Spleen (tissue), 11 donors: Measurements from ENCODE around the gene KTN1. TPM values are rescaled to one million over a fixed set of nuclear protein-coding genes. Genes with fewer than 3 reads are reported as not detected.

Source experiments
- DNase-seq: peaks from one replicate; pipeline ENCODE4 v3.0.0-alpha.2; 2020
- H3K27ac ChIP-seq, 8 donors: fragments of 200-600 bp; sonication (generic) in 7 of 8; 1 replicate in 4 of 8; 2 replicates in 4 of 8; pipeline versions ENCODE4 v1.5.0 to v1.8.0; 2016 to 2021; ENCODE audit warnings: inconsistent platforms in 4 of 8, mild to moderate bottlenecking in 4 of 8, moderate library complexity in 1 of 8
- H3K27me3 ChIP-seq, 7 donors: fragments of 200-600 bp; sonication (generic) in 6 of 7; replicated peaks in 1 of 7; 1 replicate in 4 of 7; 2 replicates in 3 of 7; pipeline versions ENCODE4 v1.5.0 to v1.8.0; 2016 to 2021; ENCODE audit warnings: inconsistent platforms in 3 of 7, mild to moderate bottlenecking in 1 of 7
- H3K36me3 ChIP-seq, 6 donors: fragments of 200-600 bp; sonication (generic) in 5 of 6; 1 replicate in 4 of 6; 2 replicates in 2 of 6; pipeline versions ENCODE4 v1.5.0 to v1.8.0; 2016 to 2021; ENCODE audit warnings: inconsistent platforms in 2 of 6
- H3K4me1 ChIP-seq, 6 donors: fragments of 200-600 bp; sonication (generic) in 5 of 6; 1 replicate in 3 of 6; 2 replicates in 3 of 6; pipeline versions ENCODE4 v1.5.0 to v1.8.0; 2016 to 2021; ENCODE audit warnings: inconsistent platforms in 3 of 6
- H3K4me3 ChIP-seq, 8 donors: fragments of 200-600 bp; sonication (generic) in 7 of 8; 1 replicate in 4 of 8; 2 replicates in 4 of 8; pipeline versions ENCODE4 v1.5.0 to v1.8.0; 2016 to 2021; ENCODE audit warnings: inconsistent platforms in 4 of 8, mild to moderate bottlenecking in 4 of 8, moderate library complexity in 2 of 8
- H3K9me3 ChIP-seq, 8 donors: fragments of 200-600 bp; sonication (generic) in 7 of 8; 1 replicate in 4 of 8; 2 replicates in 4 of 8; pipeline versions ENCODE4 v1.5.0 to v1.8.0; 2016 to 2021; ENCODE audit warnings: inconsistent platforms in 4 of 8
- CTCF ChIP-seq, 11 experiments: fragments of 200-600 bp in 7 of 11; fragments of 450-650 bp in 4 of 11; sonication (generic) in 4 of 11; IDR thresholded peaks in 8 of 11; conservative IDR thresholded peaks in 3 of 11; 1 replicate in 7 of 11; 2 replicates in 4 of 11; pipeline versions ENCODE4 v1.4.0 to v1.8.0; 2016 to 2021; ENCODE audit warnings: antibody characterized with exemption in 11 of 11, inconsistent platforms in 4 of 11, mild to moderate bottlenecking in 1 of 11
- POLR2A ChIP-seq, 3 donors: fragments of 450-650 bp; IDR thresholded peaks; one replicate each; pipeline ENCODE4 v1.5.1; 2017; ENCODE audit warnings: antibody characterized with exemption in 3 of 3, mild to moderate bottlenecking in 1 of 3
- POLR2AphosphoS5 ChIP-seq, 3 donors: sonication (generic); formaldehyde crosslinking; IDR thresholded peaks; one replicate each; pipeline ENCODE4 v1.5.1; 2017; ENCODE audit warnings: antibody characterized with exemption in 3 of 3
- WGBS, 5 donors: extraction: QIAGEN DNeasy Blood & Tissue Kit in 3 of 5; methylation state at CpG; one replicate each; pipeline versions ENCODE4 v1.1.5 to v1.1.7; 2013 to 2018; 5-methylcytosine and 5-hydroxymethylcytosine counted together
- intact Hi-C: fragments of 100-400 bp; cut with DNase I; formaldehyde crosslinking; loops from one replicate; pipeline ENCODE4 v1.15.0; 2023; ENCODE audit warnings: low total_unique reads
- polyA plus RNA-seq, 3 donors: library from polyadenylated mRNA; stranded (reverse); fragments of 200-250 nt; gene quantifications; one replicate each; pipeline ENCODE4 v1.2.1, GENCODE V29; 2013
- total RNA-seq, 7 donors: library from RNA; depleted of rRNA in 3 of 7; stranded (reverse); fragments of >200 nt in 3 of 7; fragmentation: NEBNext Ultra II Directional in 4 of 7; extraction: Animal tissue kit (Norgen Biotek cat#: 25700) in 4 of 7; gene quantifications; one replicate each; pipeline versions ENCODE4 v1.1.0 to v1.2.1, GENCODE V29; 2016 to 2021
- donor health status: healthy with polysubstance abuse.
- donor health status: DM: no; HTN: no; CAD: no; lungs with moderate emphysema.
- donor health status: DM: no; HTN: no; CAD: no.
- donor health status: Bipolar disorder and iron deficiency.
- donor health status: healthy.
- donor health status: DM: no; HTN: no; CAD: no.
- donor health status: DM: yes; HTN: yes; CAD: no.

Gene KTN1
- total and polyA plus RNA-seq, 10 donors, result 53.1 to 139 (median 114) TPM

GRCh38 chr14:55604488-55604887 lies 24.5 kb downstream of the KTN1 start:
- Histone ChIP-seq H3K9me3 (peaks cover 0 to under 1% (median 0%) of the 10 kb centered on the region in 8 donors), H3K27ac (no peak overlapping the region), H3K36me3 (peaks cover 0 to 33% (median 2%) of the 10 kb centered on the region in 6 donors), H3K27me3 (no peaks in the 10 kb centered on the region), H3K4me1 (peaks cover 6 to 87% (median 18%) of the 10 kb centered on the region in 6 donors), H3K4me3 (no peak overlapping the region)
- intact Hi-C loops, result no loop called here
- DNase-seq, result no peak
- TF ChIP-seq CTCF (IDR thresholded peaks at IDR 0.05 in 8 of 11, conservative IDR thresholded peaks at IDR 0.05 in 3 of 11) (no peak), POLR2A (IDR thresholded peaks at IDR 0.05) (no peak), POLR2AphosphoS5 (IDR thresholded peaks at IDR 0.05) (no peak)

GRCh38 chr14:55604900-55605418 lies 25.0 kb downstream of the KTN1 start:
- Histone ChIP-seq H3K36me3 (peaks cover 0 to 33% (median 2%) of the 10 kb centered on the region in 6 donors), H3K4me3 (no peak overlapping the region), H3K9me3 (no peaks in the 10 kb centered on the region), H3K4me1 (peaks cover 6 to 85% (median 19%) of the 10 kb centered on the region in 6 donors), H3K27ac (no peak overlapping the region), H3K27me3 (no peaks in the 10 kb centered on the region)
- no peak for DNase-seq
- intact Hi-C loops, result no loop called here
- TF ChIP-seq POLR2AphosphoS5 (IDR thresholded peaks at IDR 0.05) (no peak), CTCF (IDR thresholded peaks at IDR 0.05 in 8 of 11, conservative IDR thresholded peaks at IDR 0.05 in 3 of 11) (no peak), POLR2A (IDR thresholded peaks at IDR 0.05) (no peak)
- WGBS, 5 donors, result 93 to 98% (median 96%) methylated on average over 7 of the region's 7 CpGs

GRCh38 chr14:55605793-55606192 lies 25.8 kb downstream of the KTN1 start:
- no peak overlapping the region for H3K27ac ChIP-seq
- intact Hi-C loops, result no loop called here
- DNase-seq, result no peak
- no peak overlapping the region for H3K4me3 ChIP-seq
- TF ChIP-seq CTCF (IDR thresholded peaks at IDR 0.05 in 8 of 11, conservative IDR thresholded peaks at IDR 0.05 in 3 of 11), result no peak
- TF ChIP-seq POLR2AphosphoS5 (IDR thresholded peaks at IDR 0.05), result no peak
- no peak for TF ChIP-seq POLR2A (IDR thresholded peaks at IDR 0.05)
- peaks cover 2 to 78% (median 18%) of the 10 kb centered on the region in 6 donors for H3K4me1 ChIP-seq
- H3K36me3 ChIP-seq, result peaks cover 0 to 33% (median 2%) of the 10 kb centered on the region in 6 donors
- H3K9me3 ChIP-seq, result no peaks in the 10 kb centered on the region
- H3K27me3 ChIP-seq, result no peaks in the 10 kb centered on the region
- WGBS, 5 donors, result 45 to 68% (median 59%) methylated on average over 1 of the region's 1 CpG

GRCh38 chr14:55607386-55607785 lies 27.4 kb downstream of the KTN1 start:
- WGBS, 5 donors, result 67 to 93% (median 89%) methylated on average over 3 of the region's 3 CpGs
- DNase-seq, result no peak
- no peak overlapping the region for H3K27ac ChIP-seq
- peaks cover 0 to 30% (median 1%) of the 10 kb centered on the region in 6 donors for H3K36me3 ChIP-seq
- peaks cover 0 to 66% (median 11%) of the 10 kb centered on the region in 6 donors for H3K4me1 ChIP-seq
- H3K4me3 ChIP-seq, result no peak overlapping the region
- no peaks in the 10 kb centered on the region for H3K27me3 ChIP-seq
- TF ChIP-seq POLR2AphosphoS5 (IDR thresholded peaks at IDR 0.05), result no peak
- TF ChIP-seq POLR2A (IDR thresholded peaks at IDR 0.05), result no peak
- no peak for TF ChIP-seq CTCF (IDR thresholded peaks at IDR 0.05 in 8 of 11, conservative IDR thresholded peaks at IDR 0.05 in 3 of 11)
- H3K9me3 ChIP-seq, result no peaks in the 10 kb centered on the region
- intact Hi-C loops, result no loop called here
